ENCODE data around the gene XYLT2. TPM values are rescaled to one million over a fixed set of nuclear protein-coding genes. Genes with fewer than 3 reads are reported as not detected.
"Not testable (repeated sequence)": the region's sequence is repeated elsewhere in the genome, so short reads cannot be mapped to it uniquely, and the experiment has no call there.

The XYLT2 gene
- total RNA-seq: 37.0 TPM

DNA sequence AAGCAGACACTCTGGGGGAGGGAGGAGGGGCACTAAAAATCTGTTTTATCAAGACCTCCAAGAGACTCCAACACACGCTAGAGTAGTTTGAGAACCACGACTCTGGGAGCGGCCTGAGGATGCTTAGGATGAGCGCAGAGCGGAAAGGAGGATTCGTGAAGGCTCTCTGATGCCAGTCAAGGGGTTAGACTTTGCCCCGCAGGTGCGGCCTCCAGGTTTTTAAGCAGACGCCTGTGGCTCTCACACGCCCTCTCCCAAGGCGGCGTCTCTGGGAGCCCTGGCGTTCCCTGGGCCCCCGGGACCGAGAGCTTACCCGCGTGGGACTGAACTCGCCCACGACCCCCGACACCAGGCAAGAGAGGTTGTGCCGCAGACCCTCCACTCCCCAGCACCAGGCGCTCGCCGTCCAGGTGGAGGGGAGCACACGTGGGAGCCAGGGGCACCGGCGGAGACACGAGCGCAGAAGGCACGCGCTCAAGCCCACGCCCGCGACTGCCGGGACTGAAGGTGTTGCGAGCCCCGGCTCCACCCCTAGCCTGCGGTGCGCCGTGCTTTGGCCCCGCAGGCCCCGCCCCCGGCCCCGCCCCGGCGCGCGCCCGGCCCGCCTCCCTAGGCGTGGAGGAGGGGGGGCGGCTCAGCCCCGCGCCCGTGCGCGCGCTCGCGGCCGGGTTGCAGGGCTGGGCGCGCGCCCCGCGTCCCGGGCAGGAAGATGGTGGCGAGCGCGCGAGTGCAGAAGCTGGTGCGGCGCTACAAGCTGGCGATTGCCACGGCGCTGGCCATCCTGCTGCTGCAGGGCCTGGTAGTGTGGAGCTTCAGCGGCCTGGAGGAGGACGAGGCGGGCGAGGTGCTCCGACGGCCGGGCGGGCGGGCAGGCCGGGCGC, at the start of gene XYLT2:
TSS of gene XYLT2 (plus strand) at position 695 of the 881 bp plus-strand sequence. CDS start at position 710, 15 bp downstream.
- DNase-seq (ENCODE audit: low spot score): peak; percentile 88

DNA sequence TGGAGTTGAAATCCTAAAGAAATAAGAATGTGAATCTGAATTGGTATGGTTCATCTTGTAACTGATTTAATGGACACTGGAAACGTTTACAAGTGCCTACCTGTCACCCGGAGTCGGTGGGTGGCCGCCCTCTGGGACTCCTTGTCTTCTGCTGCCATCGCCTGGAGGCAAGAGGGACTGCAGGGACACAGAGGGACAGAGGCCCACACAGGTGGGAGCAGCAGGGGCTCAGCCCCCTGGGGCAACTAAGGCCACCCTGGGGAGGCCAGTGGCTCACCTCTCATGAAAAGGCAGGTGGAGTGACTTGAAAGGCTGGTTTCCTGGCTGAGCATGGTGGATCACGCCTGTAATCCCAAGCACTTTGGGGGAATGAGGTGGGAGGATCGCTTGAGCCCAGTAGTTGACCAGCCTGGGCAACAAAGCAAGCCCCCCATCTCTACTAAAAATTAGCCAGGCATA, 48.5 kb upstream of the XYLT2 start:
- peak; percentile 76 for DNase-seq (ENCODE audit: low spot score)

DNA sequence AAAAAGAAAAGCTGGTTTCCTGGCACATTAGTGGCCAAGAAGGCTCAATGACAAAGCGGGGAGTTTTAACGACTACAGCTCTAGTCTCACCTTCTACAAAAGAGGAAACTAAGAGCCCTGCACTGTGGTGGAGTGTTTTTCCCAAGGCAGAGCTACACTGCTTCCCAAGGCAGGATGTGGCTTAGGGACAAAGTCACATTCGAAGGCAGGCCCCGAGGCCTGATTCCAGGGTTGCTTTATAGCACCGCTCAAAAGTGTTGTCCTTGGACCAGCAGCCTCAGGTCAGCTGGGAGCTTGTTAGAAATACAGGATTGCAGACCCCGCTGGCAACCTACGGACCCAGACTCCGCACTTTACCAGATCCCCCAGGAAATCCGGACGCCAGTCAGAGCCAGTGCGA, 47.9 kb upstream of the XYLT2 start:
- DNase-seq (ENCODE audit: low spot score): no peak

DNA sequence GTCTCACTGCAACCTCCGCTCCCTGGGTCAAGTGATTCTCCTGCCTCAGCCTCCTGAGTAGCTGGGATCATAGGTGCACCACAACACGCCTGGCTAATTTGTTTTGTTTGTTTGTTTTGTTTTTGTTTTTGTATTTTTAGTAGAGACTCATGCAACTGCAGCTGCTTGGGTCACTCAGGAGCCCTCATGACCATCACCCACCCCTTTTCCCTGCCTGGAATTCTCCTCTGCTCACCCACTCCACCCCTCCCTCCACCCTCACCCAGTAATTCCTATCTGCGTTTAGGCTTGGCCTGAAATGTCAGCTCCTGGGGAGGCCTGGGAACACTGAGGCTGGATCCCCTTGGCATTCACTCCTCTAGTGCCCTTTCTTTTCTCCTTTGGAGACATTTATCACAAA, 46.1 kb upstream of the XYLT2 start:
- no peak for DNase-seq (ENCODE audit: low spot score)

DNA sequence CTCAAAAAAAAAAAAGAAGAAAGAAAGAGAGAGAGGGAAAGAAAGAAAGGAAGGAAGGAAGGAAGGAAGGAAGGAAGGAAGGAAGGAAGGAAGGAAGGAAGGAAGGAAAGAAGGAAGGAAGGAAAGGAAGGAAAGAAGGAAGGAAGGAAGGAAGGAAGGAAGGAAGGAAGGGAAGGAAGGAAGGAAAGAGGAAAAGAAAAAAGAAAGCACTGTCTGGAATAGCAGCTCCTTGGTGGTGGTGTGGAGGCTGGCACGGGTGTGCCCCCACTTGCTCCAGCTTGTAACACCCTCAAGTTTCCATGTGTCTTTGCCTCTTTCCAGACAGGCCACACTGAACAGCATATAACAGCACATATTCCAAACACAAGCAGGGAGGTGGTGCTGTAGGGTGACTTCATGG, 45.1 kb upstream of the XYLT2 start:
- DNase-seq (ENCODE audit: low spot score): not testable (repeated sequence)

DNA sequence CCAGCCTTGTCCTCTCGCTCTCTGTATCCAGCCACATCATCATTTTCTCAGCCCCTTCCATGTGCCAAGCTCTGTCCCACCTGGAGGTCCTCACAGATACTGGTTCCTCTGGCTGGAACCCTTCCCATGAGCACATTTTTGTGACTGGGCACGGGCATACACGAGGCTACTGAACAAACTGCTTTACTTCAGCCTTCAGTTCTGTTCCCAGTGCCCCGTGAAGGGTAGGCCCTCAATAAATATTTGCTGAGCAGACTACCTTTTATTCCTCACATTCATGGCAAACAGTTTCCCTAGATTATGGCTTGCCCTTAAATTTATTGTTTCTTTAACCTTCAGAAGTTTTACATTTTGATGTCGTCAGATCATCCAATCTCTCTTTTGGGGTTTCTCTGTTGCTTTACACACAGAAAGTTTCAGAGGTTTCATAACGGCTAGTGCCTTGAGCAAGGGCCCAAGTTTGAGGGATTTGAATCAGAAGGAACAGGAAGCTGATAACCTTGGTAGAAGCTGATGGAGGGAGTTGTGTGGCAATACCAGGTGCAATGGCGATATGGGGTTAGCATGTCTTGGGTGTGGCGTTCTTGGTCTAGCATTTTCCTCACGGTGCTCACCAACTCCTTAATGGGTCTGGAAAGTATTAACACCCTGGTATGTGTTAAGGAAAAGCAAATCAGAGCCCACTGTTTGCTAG, 43.9 kb upstream of the XYLT2 start:
- DNase-seq (ENCODE audit: low spot score): no peak

DNA sequence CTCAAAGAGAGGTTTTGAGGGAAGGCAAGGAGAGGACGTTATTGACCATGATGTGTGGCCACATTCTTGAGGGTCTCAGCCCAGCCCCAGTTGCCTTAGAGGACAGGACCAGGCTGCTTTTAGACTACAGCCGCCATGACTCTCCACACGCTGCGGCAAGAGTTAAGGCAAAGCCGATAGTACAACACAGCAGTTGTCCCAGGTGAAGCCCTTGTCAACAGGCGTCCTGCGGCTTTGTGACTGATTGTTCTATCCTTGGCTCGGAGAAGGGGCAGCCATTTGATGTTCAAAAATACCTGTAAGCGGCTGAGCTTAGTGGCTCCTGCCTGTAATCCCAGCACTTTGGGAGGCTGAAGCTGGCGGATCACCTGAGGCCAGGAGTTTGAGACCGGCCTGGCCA, 42.9 kb upstream of the XYLT2 start:
- DNase-seq (ENCODE audit: low spot score): no peak

DNA sequence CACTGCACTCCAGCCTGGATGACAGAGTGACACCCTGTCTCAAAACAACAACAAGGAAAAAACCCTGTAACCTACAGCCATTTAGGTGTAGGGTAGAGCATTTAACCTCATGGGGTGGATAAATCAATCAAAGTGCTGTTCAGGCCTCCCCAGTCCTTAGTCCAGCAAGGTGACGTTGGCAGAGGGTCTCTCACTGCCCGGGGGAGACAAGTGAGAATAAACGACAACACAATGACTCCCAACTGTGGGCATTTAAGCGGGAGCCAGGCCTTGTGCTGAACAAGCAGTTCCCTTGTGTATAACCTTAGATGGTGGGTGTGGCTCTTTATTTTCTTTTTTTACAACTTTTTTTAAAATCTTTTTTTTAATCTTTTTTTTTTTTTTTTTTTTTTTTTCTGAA, 42.3 kb upstream of the XYLT2 start:
- no peak for DNase-seq (ENCODE audit: low spot score)

DNA sequence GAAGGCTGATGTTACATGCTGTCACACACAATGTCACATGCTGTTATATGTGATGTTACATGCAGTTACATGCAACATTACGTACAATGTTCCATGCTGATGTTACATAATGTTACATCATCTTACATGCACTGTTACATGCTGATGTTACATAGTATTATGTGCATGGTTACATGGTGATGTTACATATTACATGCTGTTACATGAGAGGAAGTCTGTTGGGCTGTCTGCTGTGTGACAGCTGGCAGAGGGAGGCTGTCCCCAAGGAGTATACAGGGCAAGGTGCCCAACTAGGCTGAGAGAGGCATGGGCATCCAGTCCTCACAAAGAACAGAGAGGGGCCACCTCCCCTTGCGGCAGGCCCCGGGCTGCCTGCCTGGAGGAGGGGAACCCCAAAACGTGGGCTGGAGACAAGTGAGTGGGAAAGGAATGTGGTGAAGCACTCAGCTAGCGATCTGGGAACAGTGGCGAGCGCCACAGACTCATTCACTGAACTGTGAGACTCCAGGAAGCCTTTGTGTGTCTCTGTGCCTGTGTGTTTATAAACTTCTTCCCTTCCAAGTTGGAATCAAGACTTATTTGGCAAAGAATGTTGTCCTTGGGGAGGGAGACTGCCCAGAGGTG, 41.0 kb upstream of the XYLT2 start:
- peak; percentile 16 for DNase-seq (ENCODE audit: low spot score)

DNA sequence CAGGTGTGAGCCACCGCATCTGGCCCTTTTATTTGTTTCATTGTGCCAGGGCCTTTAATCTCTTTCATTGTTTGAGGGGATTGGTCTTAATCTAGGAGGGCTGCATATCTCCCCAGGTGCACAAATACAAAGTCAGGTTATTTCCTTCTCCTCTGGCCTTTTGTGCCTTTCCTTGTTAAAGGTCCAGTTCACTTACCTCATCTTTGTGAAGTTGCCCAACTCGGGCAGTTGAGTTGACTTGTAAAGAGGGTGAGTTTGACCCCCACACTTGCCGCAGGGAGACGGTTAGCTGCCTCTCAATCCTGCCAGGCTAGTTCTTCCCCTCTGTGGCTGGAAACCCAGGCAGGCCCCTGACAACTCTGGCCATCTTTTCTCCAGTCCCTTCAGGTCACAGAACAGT, 38.3 kb upstream of the XYLT2 start:
- DNase-seq (ENCODE audit: low spot score): no peak

DNA sequence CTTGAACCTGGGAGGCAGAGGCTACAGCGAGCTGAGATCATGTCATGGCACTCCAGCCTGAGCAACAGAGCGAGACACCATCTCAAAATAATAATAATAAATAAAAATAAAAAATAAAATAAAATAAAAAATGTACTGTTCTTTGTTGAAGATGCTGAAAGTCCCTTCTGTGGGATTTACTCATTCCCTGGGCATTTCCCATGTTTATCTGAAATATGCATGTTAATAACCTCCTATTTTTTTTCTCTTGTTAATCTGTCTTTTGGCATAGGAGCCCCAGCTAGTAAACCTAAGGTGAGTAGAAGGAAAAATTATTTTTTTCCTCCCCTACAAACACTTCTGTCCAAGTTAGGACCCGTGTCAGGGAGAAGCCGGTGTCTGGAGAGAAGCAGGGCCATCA, 37.3 kb upstream of the XYLT2 start:
- no peak for DNase-seq (ENCODE audit: low spot score)

DNA sequence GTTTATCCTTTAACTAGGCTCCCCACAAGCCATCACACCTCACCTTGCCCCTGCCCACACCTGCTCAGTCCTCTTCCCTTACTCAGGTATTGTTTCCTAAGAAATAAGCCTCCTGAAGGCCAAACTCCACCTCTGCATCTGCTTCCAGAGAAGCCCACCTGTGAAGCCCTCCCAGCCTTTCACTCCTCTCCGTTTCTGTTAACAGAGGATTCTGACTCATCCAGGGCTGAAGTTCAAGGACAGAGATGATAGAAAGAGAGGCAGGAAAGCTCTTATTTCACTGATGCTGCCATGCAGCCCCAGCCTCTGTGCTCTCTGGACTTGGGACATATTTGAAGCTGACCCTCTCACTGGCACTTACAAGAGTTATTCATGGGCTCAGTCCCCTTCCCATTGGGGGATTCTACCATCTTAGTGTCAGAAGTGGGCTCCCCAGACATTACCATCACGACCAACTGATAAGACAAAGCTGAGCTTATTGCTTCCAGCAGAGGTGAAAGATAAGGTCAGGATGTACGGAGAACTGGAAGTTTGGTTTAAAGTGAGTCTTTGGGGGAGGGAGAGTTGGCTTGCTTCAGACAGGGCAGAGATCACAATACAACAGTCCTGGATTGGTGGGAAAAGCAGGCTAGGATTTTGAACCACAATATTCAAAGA, 35.3 kb upstream of the XYLT2 start:
- no peak for DNase-seq (ENCODE audit: low spot score)

DNA sequence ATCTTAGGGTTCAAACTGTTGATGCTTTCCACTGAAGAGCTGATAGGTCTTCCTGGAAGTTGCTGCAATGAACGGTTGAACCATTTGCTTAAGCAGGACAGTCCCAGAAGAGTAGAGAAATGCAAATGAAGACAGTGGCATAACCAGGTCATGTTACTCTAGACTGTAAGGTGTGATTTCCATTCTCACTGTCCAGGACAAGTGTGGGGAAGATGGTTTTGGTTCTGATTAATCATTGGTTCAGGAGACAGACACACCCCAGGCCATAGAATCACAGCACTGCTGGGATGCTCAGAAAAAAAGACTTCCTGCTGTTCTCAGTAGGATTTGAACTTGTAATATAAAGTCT, 34.8 kb upstream of the XYLT2 start:
- no peak for DNase-seq (ENCODE audit: low spot score)

DNA sequence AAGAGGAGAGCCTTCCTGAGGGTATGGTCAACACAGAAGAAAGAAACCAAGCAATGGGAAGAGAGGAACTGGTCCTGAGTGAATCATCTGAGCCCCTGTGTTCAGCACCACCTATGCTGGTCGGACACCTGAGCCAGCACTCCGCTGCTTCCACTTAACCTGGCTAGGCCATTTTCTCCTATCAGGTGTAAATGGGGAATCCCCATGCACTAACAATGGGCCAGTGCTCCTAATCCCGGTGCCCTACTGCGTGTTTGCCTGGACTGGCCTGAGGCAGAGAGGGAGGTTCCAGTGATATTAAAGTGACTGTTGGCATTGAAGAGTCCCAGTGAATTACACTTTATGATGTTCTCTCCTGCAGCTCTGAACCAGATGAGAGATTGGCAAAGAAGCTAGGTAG, 34.4 kb upstream of the XYLT2 start:
- DNase-seq (ENCODE audit: low spot score): no peak

DNA sequence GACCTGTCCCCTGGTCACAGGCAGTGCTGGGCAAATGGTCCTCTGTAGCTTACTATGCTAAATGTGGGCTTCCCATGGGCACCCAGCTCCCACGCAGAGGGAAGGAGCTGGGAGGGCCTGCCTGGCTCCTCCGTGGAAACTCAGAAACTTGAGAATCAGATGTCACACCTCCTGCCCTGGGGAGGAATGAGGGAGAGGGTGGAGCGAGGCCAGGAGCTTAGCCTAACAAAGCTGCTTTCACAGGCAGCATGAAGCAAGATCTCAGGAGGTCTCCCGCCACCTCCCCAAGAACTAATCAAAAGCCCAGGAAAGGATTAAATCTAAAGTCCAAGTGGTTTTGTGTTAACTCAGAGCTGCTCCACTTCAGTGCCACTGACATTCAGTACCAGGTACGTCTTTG, 33.6 kb upstream of the XYLT2 start:
- no peak for DNase-seq (ENCODE audit: low spot score)

DNA sequence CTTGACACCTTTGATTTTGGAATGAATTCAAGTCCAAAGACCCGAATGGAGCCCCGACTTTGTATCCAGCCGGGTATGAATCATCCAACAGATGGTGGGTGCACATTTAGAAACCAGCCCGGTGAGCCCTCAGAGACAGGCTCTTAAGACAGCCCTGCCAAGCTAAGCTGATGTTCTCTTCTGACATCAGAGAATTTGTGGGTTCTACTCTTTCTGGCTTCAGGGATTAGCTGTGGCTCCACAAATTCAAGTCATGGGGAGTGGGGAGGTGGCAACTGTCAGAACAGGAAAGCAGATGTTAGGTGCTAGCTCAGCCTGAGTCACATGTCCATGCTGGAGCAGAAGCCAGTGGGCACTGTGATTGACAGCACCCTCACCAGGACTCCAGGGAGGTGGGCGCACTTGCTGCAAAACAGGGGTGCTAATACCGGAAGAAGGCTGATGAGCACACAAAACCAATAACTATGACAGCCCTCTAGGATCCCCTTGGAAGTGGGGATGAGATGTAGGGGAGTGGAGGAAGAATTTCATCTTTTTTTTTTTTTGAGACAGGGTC, 31.4 kb upstream of the XYLT2 start:
- no peak for DNase-seq (ENCODE audit: low spot score)

DNA sequence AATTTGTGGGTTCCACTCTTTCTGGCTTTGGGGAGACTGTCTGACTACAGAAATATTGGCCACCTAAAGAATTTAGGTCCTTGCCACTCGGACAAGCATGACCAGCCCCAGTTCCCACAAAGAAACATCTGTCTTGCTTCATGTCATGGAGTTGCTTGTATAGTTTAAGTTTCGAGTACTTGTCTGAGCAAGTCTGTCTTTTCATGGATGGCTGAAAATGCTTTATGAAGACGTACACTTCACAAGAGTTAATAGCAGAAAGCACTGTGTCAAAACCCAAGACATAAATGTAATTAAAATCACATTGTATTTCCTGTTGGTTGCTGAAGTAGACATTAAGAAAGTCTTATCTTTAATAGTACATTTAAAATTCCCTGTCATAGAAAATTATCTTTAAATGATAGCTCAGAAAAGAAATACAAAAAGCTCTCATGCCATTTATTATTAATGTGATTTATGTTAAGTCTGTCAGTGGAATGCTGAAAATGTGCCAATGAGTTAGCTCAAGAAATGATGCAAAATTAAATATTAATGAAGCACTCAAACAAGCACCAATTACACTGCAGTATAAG, 29.8 kb upstream of the XYLT2 start:
- no peak for DNase-seq (ENCODE audit: low spot score)

DNA sequence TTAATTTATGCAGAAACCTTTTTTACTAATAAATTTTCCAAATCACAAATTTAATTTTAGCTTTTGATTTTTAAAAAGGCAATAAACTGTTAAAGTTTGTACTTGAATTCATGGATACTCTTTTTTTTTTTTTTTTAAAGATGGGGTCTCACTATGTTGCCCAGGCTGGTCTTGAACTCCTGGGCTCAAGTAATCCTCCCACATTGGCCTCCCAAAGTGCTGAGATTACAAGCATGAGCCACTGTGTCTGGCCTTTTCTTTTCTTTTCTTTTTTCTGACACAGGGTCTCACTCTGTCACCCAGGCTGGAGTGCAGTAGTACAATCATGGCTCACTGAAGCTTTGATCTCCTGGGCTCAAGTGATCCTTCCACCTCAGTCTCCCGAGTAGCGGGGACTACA, 29.3 kb upstream of the XYLT2 start:
- not testable (repeated sequence) for DNase-seq (ENCODE audit: low spot score)

DNA sequence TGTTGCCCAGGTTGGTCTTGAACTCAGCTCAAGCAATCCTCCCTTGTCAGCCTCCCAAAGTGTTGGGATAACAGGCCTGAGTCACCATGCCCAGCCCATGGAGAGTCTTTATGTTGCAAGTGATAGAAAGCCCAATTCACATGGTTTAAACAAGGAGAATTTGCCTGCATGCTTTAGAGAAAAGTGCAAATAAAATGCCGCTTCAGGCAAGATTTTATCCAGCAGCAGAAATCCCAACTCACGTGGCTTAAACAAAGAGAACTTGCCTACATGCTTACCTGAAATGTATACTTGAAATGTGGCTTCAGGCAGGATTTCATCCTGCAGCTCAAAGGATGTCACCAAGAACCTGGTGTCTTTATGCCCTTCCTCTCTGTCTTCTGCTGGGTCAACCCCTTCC, 28.8 kb upstream of the XYLT2 start:
- no peak for DNase-seq (ENCODE audit: low spot score)

DNA sequence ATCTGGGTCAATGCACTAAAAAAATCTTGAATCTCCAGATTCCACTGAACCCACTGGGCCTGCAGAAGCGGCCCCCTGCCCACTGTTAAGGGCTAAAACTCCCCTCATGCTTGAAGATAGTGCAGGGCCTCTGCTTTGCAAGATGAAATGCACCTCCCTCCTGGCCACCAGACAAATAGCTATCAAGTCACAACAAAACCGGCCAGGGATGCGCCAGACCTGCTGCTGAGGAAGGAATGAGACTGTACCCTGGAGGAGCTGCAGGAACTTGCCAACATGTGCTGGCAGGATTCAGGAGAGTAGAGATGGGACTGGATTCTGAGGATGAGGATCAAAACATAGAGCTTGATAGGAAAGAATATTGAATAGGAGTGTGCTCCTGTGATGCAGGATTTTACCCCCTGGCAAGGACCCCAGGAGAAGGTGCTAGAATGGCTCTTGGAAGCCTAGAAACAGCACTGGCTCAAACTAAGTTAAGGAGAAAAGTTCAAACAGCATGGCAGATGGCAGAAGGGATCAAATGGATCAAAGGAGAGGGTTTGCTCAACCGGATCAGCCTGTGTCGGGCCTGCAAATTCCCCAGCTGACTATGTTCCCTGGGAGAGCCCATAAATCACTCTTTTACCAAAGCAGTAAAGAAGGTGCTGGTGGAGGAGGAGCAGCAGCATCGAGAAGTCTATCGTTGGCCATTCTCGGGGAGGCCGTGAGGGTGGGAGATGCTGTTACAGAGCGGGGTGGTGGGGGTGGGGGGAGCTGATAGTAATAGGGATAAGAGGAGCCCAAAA, 27.2 kb upstream of the XYLT2 start:
- DNase-seq (ENCODE audit: low spot score): no peak
